Measurements from ENCODE around the gene CLEC4M. TPM values are rescaled to one million over a fixed set of nuclear protein-coding genes. Genes with fewer than 3 reads are reported as not detected.
"Not testable (repeated sequence)": the region's sequence is repeated elsewhere in the genome, so short reads cannot be mapped to it uniquely, and the experiment has no call there.

Gene CLEC4M
- polyA plus RNA-seq, 1 experiment, result not detected

DNA sequence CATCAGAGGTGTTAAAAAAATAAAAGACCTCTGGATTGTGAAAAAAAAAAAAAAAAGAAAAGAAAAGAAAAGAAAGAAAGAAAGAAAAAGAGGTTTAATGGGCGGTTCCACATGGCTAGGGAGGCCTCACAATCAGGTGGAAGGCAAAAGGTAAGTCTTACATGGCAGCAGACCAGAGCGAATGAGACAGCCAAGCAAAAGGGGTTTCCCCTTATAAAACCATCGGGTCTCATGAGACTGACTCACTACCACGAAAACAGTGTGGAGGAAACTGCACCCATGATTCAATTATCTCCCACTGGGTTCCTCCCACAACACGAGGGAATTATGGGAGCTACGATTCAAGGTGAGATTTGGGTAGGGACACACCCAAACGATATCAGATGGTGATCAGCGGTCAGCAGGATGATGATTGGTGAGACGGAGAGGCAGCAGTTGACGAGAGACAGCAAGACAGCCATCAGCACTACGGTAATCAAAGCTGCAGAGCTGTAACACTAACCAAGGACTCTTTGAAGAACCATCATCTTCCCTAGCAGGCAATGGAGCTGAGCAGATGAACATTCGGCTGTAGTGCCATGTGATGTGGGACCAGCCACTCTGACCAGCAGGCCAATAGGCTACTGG is 11.8 kb upstream of the CLEC4M start:
- Histone ChIP-seq H3K27ac (ENCODE audit: low read depth, low read length) (no peak overlapping the region), H3K27me3 (ENCODE audit: control insufficient read depth, insufficient read depth, low read length) (no peaks in the 10 kb centered on the region), H3K9me3 (ENCODE audit: control insufficient read depth, insufficient read depth, low read length) (peaks cover 3% of the 10 kb centered on the region; the same call in 1 of the 2 replicates), H3K4me3 (ENCODE audit: low read depth, low read length) (no peak overlapping the region)
- POLR2A ChIA-PET, result no interaction called here
- TF ChIP-seq, protein P1, sequence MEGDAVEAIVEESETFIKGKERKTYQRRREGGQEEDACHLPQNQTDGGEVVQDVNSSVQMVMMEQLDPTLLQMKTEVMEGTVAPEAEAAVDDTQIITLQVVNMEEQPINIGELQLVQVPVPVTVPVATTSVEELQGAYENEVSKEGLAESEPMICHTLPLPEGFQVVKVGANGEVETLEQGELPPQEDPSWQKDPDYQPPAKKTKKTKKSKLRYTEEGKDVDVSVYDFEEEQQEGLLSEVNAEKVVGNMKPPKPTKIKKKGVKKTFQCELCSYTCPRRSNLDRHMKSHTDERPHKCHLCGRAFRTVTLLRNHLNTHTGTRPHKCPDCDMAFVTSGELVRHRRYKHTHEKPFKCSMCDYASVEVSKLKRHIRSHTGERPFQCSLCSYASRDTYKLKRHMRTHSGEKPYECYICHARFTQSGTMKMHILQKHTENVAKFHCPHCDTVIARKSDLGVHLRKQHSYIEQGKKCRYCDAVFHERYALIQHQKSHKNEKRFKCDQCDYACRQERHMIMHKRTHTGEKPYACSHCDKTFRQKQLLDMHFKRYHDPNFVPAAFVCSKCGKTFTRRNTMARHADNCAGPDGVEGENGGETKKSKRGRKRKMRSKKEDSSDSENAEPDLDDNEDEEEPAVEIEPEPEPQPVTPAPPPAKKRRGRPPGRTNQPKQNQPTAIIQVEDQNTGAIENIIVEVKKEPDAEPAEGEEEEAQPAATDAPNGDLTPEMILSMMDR (IDR thresholded peaks at IDR 0.05; ENCODE audit: low read depth, low read length), result no peak
- CTCF ChIA-PET, result no interaction called here
- DNase-seq (ENCODE audit: low read depth, low spot score), result no peak

DNA sequence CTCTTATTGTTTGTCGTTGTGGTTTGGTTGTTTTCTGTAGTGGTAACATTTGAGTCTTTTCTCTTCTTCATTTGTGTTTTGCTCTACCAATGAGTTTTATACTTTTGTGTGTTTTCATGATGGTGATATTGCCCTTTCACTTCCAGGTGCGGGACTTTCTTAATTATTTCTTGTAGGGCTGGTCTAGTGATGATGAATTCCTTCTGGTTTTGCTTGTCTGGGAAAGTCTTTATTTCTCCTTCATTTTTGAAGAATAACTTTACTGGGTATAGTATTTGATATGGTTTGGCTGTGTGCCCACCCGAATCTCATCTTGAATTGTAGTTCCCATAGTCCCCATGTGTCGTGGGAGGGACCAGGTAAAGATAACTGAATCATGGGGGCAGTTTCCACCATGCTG is 6.8 kb upstream of the CLEC4M start:
- Histone ChIP-seq H3K9me3 (ENCODE audit: control insufficient read depth, insufficient read depth, low read length) (peaks cover 14% of the 10 kb centered on the region), H3K27me3 (ENCODE audit: control insufficient read depth, insufficient read depth, low read length) (no peaks in the 10 kb centered on the region), H3K27ac (ENCODE audit: low read depth, low read length) (no peak overlapping the region), H3K4me3 (ENCODE audit: low read depth, low read length) (no peak overlapping the region)
- TF ChIP-seq, protein P1 (IDR thresholded peaks at IDR 0.05; ENCODE audit: low read depth, low read length), result no peak
- ChIA-PET POLR2A (no interaction called here), CTCF (no interaction called here)
- no peak for DNase-seq (ENCODE audit: low read depth, low spot score)

DNA sequence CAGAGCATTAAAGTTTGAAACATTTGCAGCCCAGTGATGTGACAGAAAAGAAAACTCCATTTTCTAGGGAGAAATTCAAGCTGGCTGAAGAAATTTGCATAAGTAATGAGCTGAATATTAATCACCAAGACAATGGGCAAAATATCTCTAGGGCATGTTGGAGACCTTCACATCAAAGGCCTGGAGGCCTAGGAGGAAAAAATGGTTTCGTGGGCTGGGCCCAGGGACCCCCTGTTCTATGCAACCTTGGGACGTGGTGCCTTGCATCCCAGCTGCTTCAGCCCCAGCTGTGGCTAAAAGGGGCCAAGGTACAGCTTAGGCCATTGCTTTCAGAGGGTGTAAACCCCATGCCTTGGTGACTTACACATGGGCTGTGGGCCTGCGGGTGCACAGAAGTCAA is 5.7 kb upstream of the CLEC4M start:
- H3K27me3 ChIP-seq (ENCODE audit: control insufficient read depth, insufficient read depth, low read length), result no peaks in the 10 kb centered on the region
- no peak overlapping the region for H3K27ac ChIP-seq (ENCODE audit: low read depth, low read length)
- no peak overlapping the region for H3K4me3 ChIP-seq (ENCODE audit: low read depth, low read length)
- no peak for DNase-seq (ENCODE audit: low read depth, low spot score)
- TF ChIP-seq, protein P1 (IDR thresholded peaks at IDR 0.05; ENCODE audit: low read depth, low read length), result no peak
- POLR2A ChIA-PET, result no interaction called here
- H3K9me3 ChIP-seq (ENCODE audit: control insufficient read depth, insufficient read depth, low read length), result peaks cover 14% of the 10 kb centered on the region
- CTCF ChIA-PET, result interaction anchor here (1.2 kb wide), 1 partner anchor 189 kb away, joined by 3 read pairs; no protein-coding TSS in a partner anchor

DNA sequence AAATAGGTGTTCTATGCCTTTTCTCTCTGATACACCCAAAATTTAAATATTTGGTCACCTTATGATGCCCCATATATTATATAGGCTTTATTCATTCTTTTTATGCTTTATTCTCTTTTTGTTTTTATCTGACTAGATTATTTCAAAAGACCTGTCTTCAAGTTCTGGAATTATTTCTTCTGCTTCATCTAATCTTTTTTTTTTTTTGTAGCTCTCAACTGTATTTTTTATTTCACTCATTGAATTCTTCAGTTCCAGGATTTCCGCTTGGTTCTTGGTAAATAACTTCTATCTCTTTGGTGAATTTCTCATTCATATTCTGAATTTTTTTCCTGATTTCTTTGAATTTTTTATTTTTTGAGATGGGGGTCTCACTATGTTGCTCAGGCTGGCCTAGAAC is 3.9 kb upstream of the CLEC4M start:
- CTCF ChIA-PET, result interaction anchor here (0.6 kb wide), 2 partner anchors 110 to 1120 kb away, joined by 3 to 5 read pairs; no protein-coding TSS in a partner anchor
- Histone ChIP-seq H3K4me3 (ENCODE audit: low read depth, low read length) (no peak overlapping the region), H3K9me3 (ENCODE audit: control insufficient read depth, insufficient read depth, low read length) (peaks cover 14% of the 10 kb centered on the region), H3K27ac (ENCODE audit: low read depth, low read length) (no peak overlapping the region), H3K27me3 (ENCODE audit: control insufficient read depth, insufficient read depth, low read length) (no peaks in the 10 kb centered on the region)
- no peak for DNase-seq (ENCODE audit: low read depth, low spot score)
- POLR2A ChIA-PET, result no interaction called here
- TF ChIP-seq, protein P1 (IDR thresholded peaks at IDR 0.05; ENCODE audit: low read depth, low read length), result no peak

DNA sequence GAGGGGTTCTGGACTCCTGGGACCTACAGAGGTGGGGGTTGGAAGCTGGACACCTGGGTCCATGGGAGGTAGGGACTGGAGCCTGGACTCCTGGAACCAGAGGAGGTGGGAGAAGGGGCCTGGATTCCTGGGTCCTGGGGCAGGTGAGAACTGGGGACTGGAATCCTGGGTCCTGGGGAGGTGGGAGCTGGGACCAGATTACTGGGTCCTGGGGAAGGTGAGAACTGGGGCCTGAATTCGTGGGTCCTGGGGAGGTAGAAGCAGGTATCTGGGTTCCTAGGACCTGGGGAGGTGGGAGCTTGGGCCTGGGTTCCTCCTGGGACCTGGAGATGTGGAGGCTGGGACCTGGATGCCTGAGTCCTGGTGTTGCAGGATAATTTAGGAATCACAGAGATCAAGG is 653 bp downstream of the CLEC4M start:
- no peak for DNase-seq (ENCODE audit: low read depth, low spot score)
- no peak overlapping the region for H3K27ac ChIP-seq (ENCODE audit: low read depth, low read length)
- peaks cover 4% of the 10 kb centered on the region for H3K9me3 ChIP-seq (ENCODE audit: control insufficient read depth, insufficient read depth, low read length)
- TF ChIP-seq, protein P1 (IDR thresholded peaks at IDR 0.05; ENCODE audit: low read depth, low read length), result no peak
- POLR2A ChIA-PET, result interaction anchor here (0.6 kb wide), 1 partner anchor 677 kb away, joined by 12 read pairs; no protein-coding TSS in a partner anchor
- H3K4me3 ChIP-seq (ENCODE audit: low read depth, low read length), result no peak overlapping the region
- H3K27me3 ChIP-seq (ENCODE audit: control insufficient read depth, insufficient read depth, low read length), result no peaks in the 10 kb centered on the region
- CTCF ChIA-PET, result interaction anchor here (0.5 kb wide), 1 partner anchor 152 kb away, joined by 4 read pairs; no protein-coding TSS in a partner anchor

DNA sequence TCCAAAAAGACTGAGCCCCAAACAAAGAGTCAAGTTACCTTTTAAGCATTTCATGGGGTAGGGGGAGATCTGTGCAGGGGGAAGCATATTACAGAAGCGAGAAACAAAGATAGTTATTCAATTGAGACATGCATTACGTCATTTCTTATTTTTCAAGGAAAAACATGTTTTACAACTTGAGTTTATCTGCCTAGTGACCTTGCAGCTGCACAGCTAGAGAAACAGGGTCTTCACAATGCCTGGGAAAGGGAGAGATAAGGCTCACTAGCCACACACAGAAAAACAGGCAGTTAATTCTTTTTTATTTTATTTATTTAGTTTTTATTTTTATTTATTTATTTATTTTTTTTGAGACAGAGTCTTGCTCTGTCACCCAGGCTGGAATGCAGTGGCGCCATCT is 1.1 kb downstream of the CLEC4M start:
- H3K27ac ChIP-seq (ENCODE audit: low read depth, low read length); H3K27me3 ChIP-seq (ENCODE audit: control insufficient read depth, insufficient read depth, low read length); H3K4me3 ChIP-seq (ENCODE audit: low read depth, low read length); H3K9me3 ChIP-seq (ENCODE audit: control insufficient read depth, insufficient read depth, low read length); POLR2A ChIA-PET; DNase-seq (ENCODE audit: low read depth, low spot score): not testable (repeated sequence)
- CTCF ChIA-PET, result interaction anchor here (0.5 kb wide), 1 partner anchor 152 kb away, joined by 4 read pairs; no protein-coding TSS in a partner anchor

DNA sequence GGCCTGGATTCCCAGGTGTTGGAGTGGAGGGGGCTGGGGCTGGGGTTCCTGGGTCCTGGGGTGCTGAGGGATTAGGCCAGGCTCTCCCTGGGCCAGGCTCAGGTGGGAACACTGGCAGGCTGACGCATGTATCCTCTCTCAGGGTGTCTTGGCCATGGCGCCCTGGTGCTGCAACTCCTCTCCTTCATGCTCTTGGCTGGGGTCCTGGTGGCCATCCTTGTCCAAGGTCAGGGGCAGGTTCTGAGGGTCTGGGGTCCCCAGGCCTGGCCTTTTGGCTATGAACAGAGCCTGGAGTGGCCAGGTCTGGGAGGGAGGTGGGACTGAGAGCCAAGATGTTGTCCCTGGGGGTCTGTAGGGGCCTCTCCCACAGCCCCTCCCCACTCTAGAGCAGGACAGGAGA is 2.0 kb downstream of the CLEC4M start:
- H3K4me3 ChIP-seq (ENCODE audit: low read depth, low read length); CTCF ChIA-PET; H3K27ac ChIP-seq (ENCODE audit: low read depth, low read length); H3K9me3 ChIP-seq (ENCODE audit: control insufficient read depth, insufficient read depth, low read length); DNase-seq (ENCODE audit: low read depth, low spot score); H3K27me3 ChIP-seq (ENCODE audit: control insufficient read depth, insufficient read depth, low read length); POLR2A ChIA-PET: not testable (repeated sequence)

Data from AG04450 (cell line).